WERI-Rb-1 (cell line): ENCODE measurements around the gene NHSL1.
A peak's percentile ranks its signal among the peaks of the same experiment; 100 is the strongest.

ENCODE experiments used
- DNase-seq: peaks from one replicate; pipeline ENCODE4 v3.0.0-alpha.2; 2020
- H3K27ac ChIP-seq: fragments of 250-450 bp; sonication (Bioruptor Pico); 2 replicates; pipeline ENCODE4 v1.5.1; 2020; ENCODE audit warnings: mild to moderate bottlenecking, moderate library complexity
- H3K27me3 ChIP-seq: fragments of 250-450 bp; sonication (Bioruptor Pico); 2 replicates; pipeline ENCODE4 v1.5.1; 2021; ENCODE audit warnings: mild to moderate bottlenecking, low read depth, moderate library complexity; ENCODE audit not compliant: insufficient read depth, severe bottlenecking
- H3K36me3 ChIP-seq: fragments of 250-450 bp; sonication (Bioruptor Pico); 2 replicates; pipeline ENCODE4 v1.5.1; 2020; ENCODE audit warnings: mild to moderate bottlenecking, moderate library complexity
- H3K4me3 ChIP-seq: 2 replicates; pipeline ENCODE4 v1.5.1; 2011; ENCODE audit warnings: low read depth, mild to moderate bottlenecking, control low read depth, low read length
- H3K9me3 ChIP-seq: fragments of 250-450 bp; sonication (Bioruptor Pico); 2 replicates; pipeline ENCODE4 v1.5.1; 2021; ENCODE audit warnings: mild to moderate bottlenecking, moderate library complexity; ENCODE audit not compliant: severe bottlenecking
- CTCF ChIP-seq: IDR thresholded peaks from 2 replicates; pipeline ENCODE4 v1.5.1; 2011; ENCODE audit warnings: low read depth, mild to moderate bottlenecking, control low read depth, inconsistent platforms, low read length

NHSL1 gene

GRCh38 chr6:138507977-138508675, 8.8 kb upstream of the NHSL1 start:
- no peak for TF ChIP-seq CTCF
- no peak for DNase-seq

GRCh38 chr6:138504764-138505689, 5.7 kb upstream of the NHSL1 start:
- peak; percentile 71 for DNase-seq
- H3K4me3 ChIP-seq: no peak overlapping the region
- TF ChIP-seq CTCF: no peak
- no peaks in the 10 kb centered on the region for H3K27me3 ChIP-seq
- peak overlapping the region; percentile 69 for H3K27ac ChIP-seq
- H3K36me3 ChIP-seq: no peaks in the 10 kb centered on the region
- no peaks in the 10 kb centered on the region for H3K9me3 ChIP-seq

More at GRCh38 chr6:138507977-138508675, 8.8 kb upstream of the NHSL1 start:
- Histone ChIP-seq H3K9me3 (no peaks in the 10 kb centered on the region), H3K4me3 (no peak overlapping the region), H3K27me3 (no peaks in the 10 kb centered on the region), H3K27ac (peak overlapping the region; percentile 13; the same call in 1 of the 2 replicates), H3K36me3 (no peaks in the 10 kb centered on the region)

- no peak for DNase-seq
- Histone ChIP-seq H3K36me3 (no peaks in the 10 kb centered on the region), H3K27me3 (no peaks in the 10 kb centered on the region), H3K4me3 (no peak overlapping the region), H3K9me3 (no peaks in the 10 kb centered on the region), H3K27ac (peak overlapping the region; percentile 69)
- no peak for TF ChIP-seq CTCF
Measured at GRCh38 chr6:138503881-138504680, 4.8 kb upstream of the NHSL1 start.

GRCh38 chr6:138502546-138502945, 3.3 kb upstream of the NHSL1 start:
- Histone ChIP-seq H3K36me3 (no peaks in the 10 kb centered on the region), H3K27ac (no peak overlapping the region; the same call in 1 of the 2 replicates), H3K4me3 (no peak overlapping the region), H3K9me3 (no peaks in the 10 kb centered on the region), H3K27me3 (no peaks in the 10 kb centered on the region)
- no peak for TF ChIP-seq CTCF
- no peak for DNase-seq

GRCh38 chr6:138500867-138501446, 1.7 kb upstream of the NHSL1 start:
- peak; percentile 25 for DNase-seq
- peak overlapping the region; percentile 92 for H3K27ac ChIP-seq
- TF ChIP-seq CTCF: no peak

More at GRCh38 chr6:138500867-138501446, 1.7 kb upstream of the NHSL1 start:
- Histone ChIP-seq H3K4me3 (no peak overlapping the region), H3K36me3 (peaks cover 2% of the 10 kb centered on the region; the same call in 1 of the 2 replicates), H3K27me3 (no peaks in the 10 kb centered on the region), H3K9me3 (no peaks in the 10 kb centered on the region)
